ENCODE measurements around the gene SMIM33.

- no peak for TF ChIP-seq POLR2AphosphoS5 (IDR thresholded peaks at IDR 0.05; ENCODE audit: low read depth, low read length)
- no peak for TF ChIP-seq POLR2A (IDR thresholded peaks at IDR 0.05; ENCODE audit: low read depth, low read length)
These were observed 26.9 kb upstream of the SMIM33 start for GRCh38 chr5:139443831-139444453.
